GM21825 (cell line): ENCODE data around the gene AGTRAP.

Experiments used
- ATAC-seq: cut with Tn5 transposase; IDR thresholded peaks from one replicate; pipeline ENCODE4 v1.9.1; 2021; ENCODE audit warnings: mild to moderate bottlenecking, moderate library complexity; ENCODE audit not compliant: unreplicated experiment

AGTRAP gene

GRCh38 chr1:11795238-11795890 is 59.4 kb downstream of the AGTRAP start:
- ATAC-seq, result no peak

GRCh38 chr1:11796036-11796828 is 60.3 kb downstream of the AGTRAP start:
- no peak for ATAC-seq

GRCh38 chr1:11797525-11798216 is 61.7 kb downstream of the AGTRAP start:
- ATAC-seq, result no peak

DNA sequence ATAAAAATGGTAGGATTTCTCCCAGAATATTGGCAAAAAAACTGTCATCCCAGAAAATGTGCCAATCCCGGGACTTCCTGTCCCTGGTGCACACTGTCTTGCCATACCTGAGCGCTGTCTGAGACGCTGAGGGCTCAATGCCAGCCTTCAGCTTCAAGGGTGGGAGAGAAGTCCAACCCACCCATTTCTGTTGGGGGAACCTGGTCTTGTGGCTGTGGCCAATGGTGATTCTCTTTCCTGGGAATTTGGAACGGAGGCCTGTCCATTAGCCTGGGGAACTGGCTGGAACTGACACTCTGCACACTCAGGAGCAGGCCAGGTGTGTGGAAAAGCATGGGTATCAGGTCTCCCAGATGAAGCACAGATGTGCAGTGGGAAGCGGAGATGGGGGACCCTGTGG is 63.2 kb downstream of the AGTRAP start:
- no peak for ATAC-seq

DNA sequence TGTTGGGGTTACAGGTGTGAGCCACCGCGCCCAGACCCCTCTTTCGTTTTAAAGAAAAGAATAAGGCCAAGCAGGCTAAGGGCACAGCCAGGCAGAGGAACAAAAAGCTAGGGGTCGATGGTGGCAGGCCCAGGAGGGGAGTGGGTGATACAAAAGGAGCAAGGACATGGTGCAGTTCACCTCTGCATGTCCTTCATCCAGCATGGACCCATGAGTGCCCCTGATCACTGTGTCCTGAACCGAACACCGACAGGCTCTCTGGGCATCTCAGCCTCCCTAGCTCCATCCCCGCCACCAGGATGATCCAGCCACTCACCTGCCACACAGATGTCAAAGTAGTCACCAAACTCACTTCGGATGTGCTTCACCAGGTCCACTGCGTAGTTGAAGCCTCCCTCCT is 64.0 kb downstream of the AGTRAP start:
- ATAC-seq, result no peak

GRCh38 chr1:11800391-11800755 is 64.4 kb downstream of the AGTRAP start:
- no peak for ATAC-seq
